ENCODE results near the gene DALRD3. TPM values are rescaled to one million over a fixed set of nuclear protein-coding genes. Genes with fewer than 3 reads are reported as not detected.

DALRD3 gene
- total and polyA plus RNA-seq, 2 of the 8 experiments (the other 6 are each of a cell fraction or from before 2014, with no cell fraction given), result 30.4 to 86.5 TPM

DNA sequence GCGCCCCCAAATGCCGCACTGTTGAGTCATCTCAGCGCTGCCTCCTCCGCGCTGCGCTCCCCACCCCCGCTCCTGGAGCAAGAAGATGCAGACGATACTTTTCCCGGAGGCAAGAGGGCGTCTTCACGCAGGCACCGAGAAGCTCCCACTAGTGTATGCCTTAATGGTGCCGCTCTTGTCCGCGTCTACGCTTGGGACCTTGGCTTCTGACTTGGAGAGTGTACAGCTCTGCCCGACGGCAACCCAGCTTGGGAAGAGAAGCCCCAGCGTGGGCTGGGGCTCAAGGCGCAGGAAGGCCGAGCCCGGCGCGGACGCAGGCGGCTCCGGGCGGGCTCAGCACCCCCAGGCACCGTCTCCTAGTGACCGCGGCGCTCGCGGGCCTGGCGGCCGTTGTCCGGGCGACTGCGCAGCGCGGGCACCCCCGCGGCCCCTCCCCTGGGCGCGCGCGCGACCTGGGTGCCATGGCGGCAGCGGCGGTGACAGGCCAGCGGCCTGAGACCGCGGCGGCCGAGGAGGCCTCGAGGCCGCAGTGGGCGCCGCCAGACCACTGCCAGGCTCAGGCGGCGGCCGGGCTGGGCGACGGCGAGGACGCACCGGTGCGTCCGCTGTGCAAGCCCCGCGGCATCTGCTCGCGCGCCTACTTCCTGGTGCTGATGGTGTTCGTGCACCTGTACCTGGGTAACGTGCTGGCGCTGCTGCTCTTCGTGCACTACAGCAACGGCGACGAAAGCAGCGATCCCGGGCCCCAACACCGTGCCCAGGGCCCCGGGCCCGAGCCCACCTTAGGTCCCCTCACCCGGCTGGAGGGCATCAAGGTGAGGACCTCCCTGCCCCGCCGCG lies 28.4 kb downstream of the DALRD3 start, which contains the start of gene P4HTM:
Gene P4HTM, plus strand, starts transcription at position 446 of the 840 bp plus-strand sequence. Its CDS starts 16 bp downstream, at position 462.
- no peak within 1 kb of the TSS for H3K14ac ChIP-seq (ENCODE audit: insufficient read length)
- peak within 1 kb of the TSS; percentile 94 for H3K4ac ChIP-seq (replicated peaks; ENCODE audit: insufficient read length, low read depth, low read length)
- ChIA-PET POLR2A (ENCODE audit: partially characterized antibody) (interaction anchor here (0.9 to 38.8 kb wide), 13 partner anchors 10 to 452 kb away, joined by 3 to 1518 read pairs (median 5); partner anchors contain the start of genes CELSR3, DALRD3, IMPDH2 and NDUFAF3), CTCF (ENCODE audit: partially characterized antibody) (interaction anchor here (1.1 to 19.9 kb wide), 5 partner anchors 7 to 103 kb away, joined by 4 to 467 read pairs (median 22); partner anchors contain the start of genes DALRD3, NDUFAF3 and WDR6)
- peak within 1 kb of the TSS; percentile 97 for H4K5ac ChIP-seq (ENCODE audit: insufficient read length, low read depth, low read length)
- peak within 1 kb of the TSS; percentile 66 to 83 (median 76) for H3K4me3 ChIP-seq (ENCODE audit: extremely low read depth in 1 of 4, insufficient read depth in 2 of 4, low read depth in 3 of 4, low read length in 4 of 4)
- no peak within 1 kb of the TSS for H2BK15ac ChIP-seq (ENCODE audit: low read length)
- H3K4me2 ChIP-seq (ENCODE audit: insufficient read depth in 1 of 2, low read depth in 2 of 2, low read length in 2 of 2), result peak within 1 kb of the TSS; percentile 84 to 94
- H3K9me3 ChIP-seq (ENCODE audit: insufficient read depth in 2 of 2, low read depth in 1 of 2, low read length in 1 of 2), result no peaks in the 10 kb centered on the region
- H4K91ac ChIP-seq (replicated peaks; ENCODE audit: insufficient read length, low read length), result peak within 1 kb of the TSS; percentile 96
- peak within 1 kb of the TSS; percentile 89 for H2BK5ac ChIP-seq (ENCODE audit: low read depth, low read length)
- H3K36me3 ChIP-seq (ENCODE audit: control insufficient read depth in 2 of 4, insufficient read depth in 4 of 4, low read length in 3 of 4), result peaks cover 0 to 5% (median 1%) of the 10 kb centered on the region in 4 experiments; a peak in 5 of 8 replicates
- H2BK120ac ChIP-seq (replicated peaks; ENCODE audit: low read depth, low read length), result peak within 1 kb of the TSS; percentile 62
- H3K27ac ChIP-seq (ENCODE audit: low read depth, low read length), result peak within 1 kb of the TSS; percentile 87
- peak within 1 kb of the TSS; percentile 33; the same call in 1 of the 2 replicates for H2AK5ac ChIP-seq (ENCODE audit: low read depth, low read length)
- WGBS, 2 experiments (ENCODE audit: extremely low coverage in 1 of 2, insufficient coverage in 1 of 2, insufficient read length in 1 of 2, insufficient replicate concordance in 2 of 2, low coverage in 1 of 2, low lambda C conversion rate in 2 of 2, missing lambda C conversion rate in 1 of 2), result 2% methylated on average over 72 of the region's 91 CpGs; no CpG with 5 or more reads in 1 of the 2 experiments
- H2AFZ ChIP-seq (ENCODE audit: low read length), result peak within 1 kb of the TSS; percentile 36; the same call in 1 of the 2 replicates
- peaks cover 7 to 17% (median 10%) of the 10 kb centered on the region in 4 experiments; a peak in 5 of 7 replicates for H3K4me1 ChIP-seq (replicated peaks in 1 of 4; ENCODE audit: control insufficient read depth in 3 of 4, insufficient read depth in 4 of 4, low read length in 3 of 4)
- H4K8ac ChIP-seq (ENCODE audit: extremely low read depth, insufficient read depth, low read length), result peak within 1 kb of the TSS; percentile 85
- peak within 1 kb of the TSS; percentile 97 for H3K18ac ChIP-seq (ENCODE audit: extremely low read depth, low read length)
- H2BK12ac ChIP-seq (ENCODE audit: low read depth, low read length), result peak within 1 kb of the TSS; percentile 80
- DNase-seq (ENCODE audit: low read depth in 1 of 2, low spot score in 2 of 2) (peak; percentile 63 to 84), FAIRE-seq (no peak)
- H4K20me1 ChIP-seq (replicated peaks in 1 of 2; ENCODE audit: control insufficient read depth in 1 of 2, insufficient read depth in 2 of 2, low read length in 2 of 2), result peaks cover 3 to 4% of the 10 kb centered on the region in 2 experiments
- H3K9ac ChIP-seq (replicated peaks in 1 of 4; ENCODE audit: extremely low read depth in 1 of 4, low read depth in 3 of 4, low read length in 3 of 4), result peak within 1 kb of the TSS; percentile 78 to 89 (median 84)
- H3K79me2 ChIP-seq (ENCODE audit: control insufficient read depth in 1 of 2, insufficient read depth in 2 of 2, low read length in 2 of 2), result peaks cover 0 to 21% of the 10 kb centered on the region in 2 experiments; a peak in 2 of 4 replicates
- H2BK20ac ChIP-seq (ENCODE audit: low read length), result 0 out of 2 replicates have a peak within 1 kb of the TSS, but pooled peaks have one; percentile 48
- peaks cover 20% of the 10 kb centered on the region for H3K23me2 ChIP-seq (ENCODE audit: low read depth, low read length)
- H3K56ac ChIP-seq (replicated peaks; ENCODE audit: insufficient read length, low read depth, low read length), result peak within 1 kb of the TSS; percentile 86
- H3K23ac ChIP-seq (ENCODE audit: insufficient read length), result no peak within 1 kb of the TSS
- no peaks in the 10 kb centered on the region for H3K27me3 ChIP-seq (replicated peaks in 1 of 4; ENCODE audit: control insufficient read depth in 3 of 4, extremely low read depth in 1 of 4, insufficient read depth in 3 of 4, low read length in 3 of 4)
- no peaks in the 10 kb centered on the region; the same call in 1 of the 2 replicates for H3K79me1 ChIP-seq (ENCODE audit: low read depth, low read length)
- TF ChIP-seq CEBPB (IDR thresholded peaks at IDR 0.05; ENCODE audit: low read depth, low read length), result no peak
- TF ChIP-seq JUND (IDR thresholded peaks at IDR 0.05; ENCODE audit: low read length), result peak; percentile 94
- peak in 1 of 2 experiments; percentile 64; a peak in 1 of 3 replicates for TF ChIP-seq POLR2A (IDR thresholded peaks at IDR 0.05; ENCODE audit: control extremely low read depth in 1 of 2, low read depth in 2 of 2, low read length in 2 of 2)
- TF ChIP-seq, protein P1, sequence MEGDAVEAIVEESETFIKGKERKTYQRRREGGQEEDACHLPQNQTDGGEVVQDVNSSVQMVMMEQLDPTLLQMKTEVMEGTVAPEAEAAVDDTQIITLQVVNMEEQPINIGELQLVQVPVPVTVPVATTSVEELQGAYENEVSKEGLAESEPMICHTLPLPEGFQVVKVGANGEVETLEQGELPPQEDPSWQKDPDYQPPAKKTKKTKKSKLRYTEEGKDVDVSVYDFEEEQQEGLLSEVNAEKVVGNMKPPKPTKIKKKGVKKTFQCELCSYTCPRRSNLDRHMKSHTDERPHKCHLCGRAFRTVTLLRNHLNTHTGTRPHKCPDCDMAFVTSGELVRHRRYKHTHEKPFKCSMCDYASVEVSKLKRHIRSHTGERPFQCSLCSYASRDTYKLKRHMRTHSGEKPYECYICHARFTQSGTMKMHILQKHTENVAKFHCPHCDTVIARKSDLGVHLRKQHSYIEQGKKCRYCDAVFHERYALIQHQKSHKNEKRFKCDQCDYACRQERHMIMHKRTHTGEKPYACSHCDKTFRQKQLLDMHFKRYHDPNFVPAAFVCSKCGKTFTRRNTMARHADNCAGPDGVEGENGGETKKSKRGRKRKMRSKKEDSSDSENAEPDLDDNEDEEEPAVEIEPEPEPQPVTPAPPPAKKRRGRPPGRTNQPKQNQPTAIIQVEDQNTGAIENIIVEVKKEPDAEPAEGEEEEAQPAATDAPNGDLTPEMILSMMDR (IDR thresholded peaks at IDR 0.05; ENCODE audit: control extremely low read depth in 1 of 3, insufficient read depth in 1 of 3, low read depth in 1 of 3, low read length in 3 of 3), result peak in 1 of 3 experiments; percentile 40; a peak in 2 of 4 replicates
- peak in 1 of 2 experiments; percentile 34; a peak in 2 of 4 replicates for TF ChIP-seq SIN3A (conservative IDR thresholded peaks at IDR 0.05 in 1 of 2, IDR thresholded peaks at IDR 0.05 in 1 of 2; ENCODE audit: low read depth in 1 of 2, low read length in 2 of 2)
- no peak for TF ChIP-seq SP2 (IDR thresholded peaks at IDR 0.05; ENCODE audit: low read length)
- TF ChIP-seq SAP30 (IDR thresholded peaks at IDR 0.05; ENCODE audit: insufficient read depth, insufficient replicate concordance, low read length), result no peak
